Measurements from ENCODE around the gene PGBD5.

Gene PGBD5

GRCh38 chr1:230394134-230394533 is 32.0 kb downstream of the PGBD5 start:
- no peak for DNase-seq

GRCh38 chr1:230393722-230394121 is 32.4 kb downstream of the PGBD5 start:
- no peak for DNase-seq

GRCh38 chr1:230392920-230393521 is 33.1 kb downstream of the PGBD5 start:
- no peak for DNase-seq

- no peak for DNase-seq
These were observed 33.6 kb downstream of the PGBD5 start for GRCh38 chr1:230392536-230392909.

- no peak for DNase-seq
These were observed 34.2 kb downstream of the PGBD5 start for GRCh38 chr1:230391776-230392535.

GRCh38 chr1:230390371-230390770 is 35.8 kb downstream of the PGBD5 start:
- DNase-seq, result no peak

- DNase-seq, result no peak
These were observed 38.3 kb downstream of the PGBD5 start for GRCh38 chr1:230387876-230388275.

GRCh38 chr1:230387296-230387695 is 38.8 kb downstream of the PGBD5 start:
- no peak for DNase-seq

GRCh38 chr1:230386637-230387262 is 39.4 kb downstream of the PGBD5 start:
- no peak for DNase-seq

GRCh38 chr1:230385930-230386329 is 40.2 kb downstream of the PGBD5 start:
- DNase-seq, result no peak

GRCh38 chr1:230385158-230385450 is 41.0 kb downstream of the PGBD5 start:
- DNase-seq, result no peak

- DNase-seq, result no peak
These were observed 41.6 kb downstream of the PGBD5 start for GRCh38 chr1:230384380-230385157.

GRCh38 chr1:230383425-230383824 is 42.7 kb downstream of the PGBD5 start:
- DNase-seq, result no peak

GRCh38 chr1:230382001-230382491 is 44.1 kb downstream of the PGBD5 start:
- no peak for DNase-seq

GRCh38 chr1:230381585-230381984 is 44.5 kb downstream of the PGBD5 start:
- DNase-seq, result no peak

- no peak for DNase-seq
These were observed 45.1 kb downstream of the PGBD5 start for GRCh38 chr1:230381049-230381467.

- DNase-seq, result no peak
These were observed 46.2 kb downstream of the PGBD5 start for GRCh38 chr1:230379928-230380327.

- DNase-seq, result no peak
These were observed 46.7 kb downstream of the PGBD5 start for GRCh38 chr1:230379462-230379861.

GRCh38 chr1:230377851-230378250 is 48.3 kb downstream of the PGBD5 start:
- DNase-seq, result no peak

GRCh38 chr1:230377324-230377723 is 48.8 kb downstream of the PGBD5 start:
- no peak for DNase-seq

- DNase-seq, result no peak
These were observed 49.8 kb downstream of the PGBD5 start for GRCh38 chr1:230376296-230376695.

- DNase-seq, result no peak
These were observed 50.4 kb downstream of the PGBD5 start for GRCh38 chr1:230375780-230376179.

- DNase-seq, result no peak
These were observed 51.0 kb downstream of the PGBD5 start for GRCh38 chr1:230375147-230375546.
